K562 (cell line): Measurements from ENCODE around the gene CRIP1. TPM values are rescaled to one million over a fixed set of nuclear protein-coding genes. Genes with fewer than 3 reads are reported as not detected.

ENCODE experiments used
- ATAC-seq: fragments of 200-7000 bp; cut with Tn5 transposase; 3 replicates; pipeline ENCODE4 v1.9.1; 2020; ENCODE audit warnings: moderate library complexity
- BruUV-seq: library from RNA; stranded (reverse); fragments of 400-500 nt; replicated peaks from 2 replicates; lab custom pipeline; 2021; lab: Mats Ljungman, UMichigan
- CTCF ChIA-PET: fragments of 300-600 bp; formaldehyde crosslinking; extraction: SDS; loops from one replicate; lab custom pipeline; 2021; ENCODE audit warnings: low intra/inter-chr PET ratio; lab: Yijun Ruan, JAX
- POLR2A ChIA-PET: fragments of 300-600, 350-650 bp; sonication (Branson Sonifier 250); formaldehyde crosslinking; extraction: SDS; loops from one replicate; lab custom pipeline; 2021; ENCODE audit warnings: antibody characterized with exemption, inconsistent platforms; lab: Yijun Ruan, JAX
- DNase-seq, 4 experiments: peaks; one replicate each; pipeline versions ENCODE4 v3.0.0 to v3.0.0-alpha.2; 2011 to 2018; ENCODE audit warnings: low spot score in 3 of 4, mixed read lengths in 3 of 4; ENCODE audit errors: extremely low read depth in 1 of 4
- FAIRE-seq: peaks from 2 replicates; lab custom pipeline; 2011; peaks lifted over from hg19 to GRCh38; lab: Jason Lieb, UNC
- H2AFZ ChIP-seq: 2 replicates; pipeline ENCODE4 v1.6.0; 2011; ENCODE audit warnings: low read depth, low read length, control low read depth, inconsistent platforms
- H3K27ac ChIP-seq: fragments of 200-600 bp; 3 replicates; pipeline ENCODE4 v1.8.0; 2011; ENCODE audit warnings: low read depth, mild to moderate bottlenecking, control low read depth, inconsistent platforms, low read length, moderate library complexity, mixed read lengths; ENCODE audit errors: extremely low read depth
- H3K27me3 ChIP-seq, 2 experiments: fragments of 300-600 bp in 1 of 2; 2 replicates in 1 of 2; 3 replicates in 1 of 2; pipeline versions ENCODE4 v1.6.0 to v1.8.0; 2011; ENCODE audit warnings: inconsistent platforms in 2 of 2, low read length in 2 of 2, mild to moderate bottlenecking in 1 of 2, mixed read lengths in 1 of 2, moderate library complexity in 1 of 2; ENCODE audit not compliant: control insufficient read depth in 2 of 2, insufficient read depth in 2 of 2
- H3K36me3 ChIP-seq: fragments of 300-600 bp; 3 replicates; pipeline ENCODE4 v1.8.0; 2011; ENCODE audit warnings: mild to moderate bottlenecking, low read length, inconsistent platforms; ENCODE audit not compliant: control insufficient read depth, insufficient read depth
- H3K4me1 ChIP-seq, 2 experiments: fragments of 200-600 bp in 1 of 2; replicated peaks in 1 of 2; 2 replicates in 1 of 2; 3 replicates in 1 of 2; pipeline versions ENCODE4 v1.5.1 to v1.8.0; 2011; ENCODE audit warnings: inconsistent platforms in 2 of 2, low read length in 2 of 2, mild to moderate bottlenecking in 1 of 2, mixed read lengths in 1 of 2, moderate library complexity in 1 of 2; ENCODE audit not compliant: control insufficient read depth in 2 of 2, insufficient read depth in 2 of 2
- H3K4me2 ChIP-seq: 2 replicates; pipeline ENCODE4 v1.6.1; 2011; ENCODE audit warnings: low read length, control low read depth, inconsistent platforms, mixed read lengths; ENCODE audit not compliant: insufficient read depth
- H3K4me3 ChIP-seq: fragments of 200-600 bp; sonication (generic), shearing (Covaris generic); 2 replicates; pipeline ENCODE4 v1.5.1; 2016; ENCODE audit warnings: control low read depth, inconsistent platforms
- H3K79me2 ChIP-seq: fragments of 200-600 bp; 3 replicates; pipeline ENCODE4 v1.8.0; 2011; ENCODE audit warnings: low read length, inconsistent platforms; ENCODE audit not compliant: control insufficient read depth, insufficient read depth
- H3K9ac ChIP-seq, 2 experiments: 2 replicates each; pipeline versions ENCODE4 v1.6.0 to v1.6.1; 2011; ENCODE audit warnings: low read depth in 2 of 2, low read length in 2 of 2, control low read depth in 1 of 2, inconsistent platforms in 1 of 2, mild to moderate bottlenecking in 1 of 2, mixed read lengths in 1 of 2; ENCODE audit not compliant: insufficient read depth in 1 of 2
- H3K9me1 ChIP-seq: one replicate; pipeline ENCODE4 v1.6.0; 2011; ENCODE audit warnings: inconsistent platforms, mild to moderate bottlenecking, low read length, moderate library complexity; ENCODE audit not compliant: control insufficient read depth, insufficient read depth
- H3K9me3 ChIP-seq: replicated peaks from 2 replicates; pipeline ENCODE4 v1.5.1; 2011; ENCODE audit warnings: low read depth, low read length, inconsistent platforms; ENCODE audit not compliant: control insufficient read depth, insufficient read depth
- H4K20me1 ChIP-seq: replicated peaks from 2 replicates; pipeline ENCODE4 v1.6.1; 2011; ENCODE audit warnings: low read length, inconsistent platforms, mixed read lengths; ENCODE audit not compliant: control insufficient read depth, insufficient read depth
- CTCF ChIP-seq, 3 experiments: IDR thresholded peaks in 2 of 3; conservative IDR thresholded peaks in 1 of 3; 2 replicates each; pipeline ENCODE4 v1.5.1; 2011 to 2012; ENCODE audit warnings: low read length in 3 of 3, mild to moderate bottlenecking in 3 of 3, control low read depth in 2 of 3, improper control_type of control experiment in 1 of 3, inconsistent platforms in 1 of 3, low read depth in 1 of 3, mixed read lengths in 1 of 3, moderate library complexity in 1 of 3; ENCODE audit not compliant: insufficient read depth in 2 of 3
- CTCFL ChIP-seq: IDR thresholded peaks from 2 replicates; pipeline ENCODE4 v1.6.1; 2011; ENCODE audit warnings: borderline replicate concordance, low read depth, mild to moderate bottlenecking, moderate library complexity, low read length; ENCODE audit not compliant: insufficient read depth, poor library complexity, severe bottlenecking
- KLF1 ChIP-seq: fragments of 450-650 bp; IDR thresholded peaks from 2 replicates; pipeline ENCODE4 v1.6.1; 2016; ENCODE audit warnings: missing genetic modification characterization, missing compliant biosample characterization
- PHF20 ChIP-seq: fragments of 450-650 bp; IDR thresholded peaks from 2 replicates; pipeline ENCODE4 v1.6.1; 2018; ENCODE audit not compliant: partially characterized antibody
- SNAPC5 ChIP-seq: fragments of 250-450 bp; sonication (Bioruptor Pico); IDR thresholded peaks from 2 replicates; pipeline ENCODE4 v1.8.0; 2021; ENCODE audit warnings: moderate library complexity, mild to moderate bottlenecking, inconsistent platforms
- WGBS: fragments of 100-300 bp; shearing (Covaris generic); methylation state at CpG from one replicate; pipeline ENCODE4 v1.1.6; 2016; ENCODE audit warnings: low coverage, mixed read lengths; ENCODE audit not compliant: insufficient coverage; ENCODE audit errors: missing lambda C conversion rate; 5-methylcytosine and 5-hydroxymethylcytosine counted together
- in situ Hi-C: fragments of 300-500 bp; cut with MboI; formaldehyde crosslinking; loops from 4 replicates; pipeline ENCODE4 v1.15.0; 2018; ENCODE audit warnings: inconsistent platforms, mixed read lengths
- intact Hi-C: fragments of 100-400 bp; cut with micrococcal nuclease; formaldehyde crosslinking; loops from 2 replicates; pipeline ENCODE4 v1.14.2; 2022
- polyA plus RNA-seq, 8 experiments: library from polyadenylated mRNA; depleted of rRNA in 4 of 8; stranded (reverse) in 5 of 8; unstranded in 3 of 8; fragments of >200 nt; fragmentation: Nextera tagmentation in 2 of 8; fragmentation: Illumina TruSeq in 1 of 8; extraction: Ambion mirVana in 2 of 8; extraction: Trizol in 1 of 8; gene quantifications; 2 replicates each; pipeline versions ENCODE4 v1.2.1 to v1.2.3, GENCODE V29; 2011 to 2014; ENCODE audit warnings: inconsistent platforms in 1 of 8, missing spikeins in 1 of 8
- total RNA-seq, 7 experiments: library from RNA; depleted of rRNA in 6 of 7; stranded (reverse); fragments of >200 nt in 6 of 7; fragmentation: Illumina TruSeq in 2 of 7; extraction: Trizol in 2 of 7; gene quantifications; 2 replicates each; pipeline versions ENCODE4 v1.2.1 to v1.2.3, GENCODE V29; 2011 to 2021; ENCODE audit warnings: low replicate concordance in 1 of 7

Gene CRIP1
- total and polyA plus RNA-seq, 9 of the 15 experiments (the other 6 are each of a cell fraction or from before 2014, with no cell fraction given), result 0.11 to 0.58 (median 0.14) TPM; not detected in 6

- in situ Hi-C loops, result no loop called here
- ATAC-seq, result no peak
- no peak overlapping the region for H3K4me3 ChIP-seq
- POLR2A ChIA-PET, result interaction anchor here (0.6 kb wide), 1 partner anchor 446 kb away, joined by 5 read pairs; no protein-coding TSS in a partner anchor
- no peaks in the 10 kb centered on the region for H3K9me3 ChIP-seq
- peaks cover 3 to 57% of the 10 kb centered on the region in 2 experiments; a peak in 3 of 5 replicates for H3K27me3 ChIP-seq
- no peaks in the 10 kb centered on the region for H3K79me2 ChIP-seq
- H3K36me3 ChIP-seq, result no peaks in the 10 kb centered on the region
- H3K9ac ChIP-seq, result no peak overlapping the region
- WGBS, result 17% methylated on average over 4 of the region's 7 CpGs
- TF ChIP-seq CTCF (IDR thresholded peaks at IDR 0.05 in 2 of 3, conservative IDR thresholded peaks at IDR 0.05 in 1 of 3; ENCODE audit: insufficient read depth in 2 of 3, low read depth in 1 of 3, low read length in 3 of 3) (no peak), KLF1 (tag) (no peak), SNAPC5 (CRISPR knock-in tag) (no peak), PHF20 (no peak), CTCFL (no peak)
- TF ChIP-seq, all 486 proteins: peak for 0
- peaks cover 0 to 31% of the 10 kb centered on the region in 2 experiments; a peak in 2 of 5 replicates for H3K4me1 ChIP-seq
- CTCF ChIA-PET, result no interaction called here
- no peak overlapping the region for H3K27ac ChIP-seq
- H3K9me1 ChIP-seq, result no peaks in the 10 kb centered on the region
- BruUV-seq, result no TSS peak
- H3K4me2 ChIP-seq, result no peak overlapping the region
- H2AFZ ChIP-seq, result no peak overlapping the region
- H4K20me1 ChIP-seq, result no peaks in the 10 kb centered on the region
- no peak for FAIRE-seq
- intact Hi-C loops, result no loop called here
- DNase-seq, result no peak
These were observed 49.4 kb downstream of the CRIP1 start for GRCh38 chr14:105536051-105536450.
